HepG2 (cell line): ENCODE measurements around the gene FBXL4. TPM values are rescaled to one million over a fixed set of nuclear protein-coding genes. Genes with fewer than 3 reads are reported as not detected.

Experiments used
- CBFB ChIP-seq: sonication (generic); formaldehyde crosslinking; IDR thresholded peaks from 2 replicates; pipeline ENCODE4 v1.4.0; 2020; ENCODE audit warnings: missing genetic modification reagents
- MAZ ChIP-seq, 2 experiments: sonication (generic) in 1 of 2; formaldehyde crosslinking in 1 of 2; IDR thresholded peaks; 2 replicates each; pipeline versions ENCODE4 v1.5.0 to v1.6.1; 2012 to 2020; ENCODE audit warnings: low read depth in 2 of 2, mild to moderate bottlenecking in 2 of 2, borderline replicate concordance in 1 of 2, improper control_type of control experiment in 1 of 2, low read length in 1 of 2, missing genetic modification reagents in 1 of 2, moderate library complexity in 1 of 2
- MEIS2 ChIP-seq: sonication (generic); formaldehyde crosslinking; IDR thresholded peaks from 2 replicates; pipeline ENCODE4 v1.9.0; 2021; ENCODE audit warnings: mild to moderate bottlenecking, missing genetic modification reagents
- MIER3 ChIP-seq: IDR thresholded peaks from 2 replicates; pipeline ENCODE4 v1.6.1; 2016; ENCODE audit warnings: missing compliant biosample characterization, borderline replicate concordance
- PAX8 ChIP-seq: sonication (generic); formaldehyde crosslinking; IDR thresholded peaks from 2 replicates; pipeline ENCODE4 v1.8.0; 2022; ENCODE audit warnings: mild to moderate bottlenecking, missing genetic modification reagents, borderline replicate concordance
- RBM22 ChIP-seq: fragments of 200-400 bp; formaldehyde crosslinking; optimal IDR thresholded peaks from 2 replicates; pipeline ENCODE3; 2017; ENCODE audit warnings: mild to moderate bottlenecking, low read length, moderate library complexity
- RFX3 ChIP-seq: IDR thresholded peaks from 2 replicates; pipeline ENCODE4 v1.6.1; 2016; ENCODE audit warnings: missing biosample characterization, missing genetic modification reagents
- RNF2 ChIP-seq: fragments of 450-650 bp; conservative IDR thresholded peaks from 2 replicates; pipeline ENCODE4 v1.6.1; 2016; ENCODE audit warnings: low read depth
- SP2 ChIP-seq: sonication (generic); formaldehyde crosslinking; IDR thresholded peaks from 2 replicates; pipeline ENCODE4 v1.5.1; 2020; ENCODE audit warnings: mild to moderate bottlenecking, missing genetic modification reagents
- TCF12 ChIP-seq, 2 experiments: fragments of 450-650 bp in 1 of 2; sonication (generic) in 1 of 2; formaldehyde crosslinking in 1 of 2; IDR thresholded peaks; 2 replicates each; pipeline versions ENCODE4 v1.6.1 to v1.8.0; 2017 to 2022; ENCODE audit warnings: antibody characterized with exemption in 1 of 2, mild to moderate bottlenecking in 1 of 2, missing genetic modification reagents in 1 of 2, moderate library complexity in 1 of 2
- TEAD3 ChIP-seq: optimal IDR thresholded peaks from 2 replicates; pipeline ENCODE3; 2016; ENCODE audit warnings: borderline replicate concordance
- ZMYM4 ChIP-seq: sonication (generic); formaldehyde crosslinking; IDR thresholded peaks from 2 replicates; pipeline ENCODE4 v1.8.1; 2023; ENCODE audit warnings: mild to moderate bottlenecking, missing genetic modification reagents
- ZNF138 ChIP-seq: sonication (generic); formaldehyde crosslinking; IDR thresholded peaks from 2 replicates; pipeline ENCODE4 v1.5.0; 2020; ENCODE audit warnings: mild to moderate bottlenecking, low read depth, missing genetic modification reagents
- polyA plus RNA-seq, 8 experiments: library from polyadenylated mRNA; depleted of rRNA in 3 of 8; stranded (reverse) in 7 of 8; unstranded in 1 of 8; fragments of >200 nt; fragmentation: Illumina TruSeq in 4 of 8; extraction: Trizol in 4 of 8; gene quantifications; 2 replicates each; pipeline versions ENCODE4 v1.2.1 to v1.2.3, GENCODE V29; 2011 to 2016; ENCODE audit warnings: low read depth in 4 of 8, missing spikeins in 1 of 8, mixed read lengths in 1 of 8; ENCODE audit not compliant: insufficient read depth in 1 of 8
- total RNA-seq, 5 experiments: library from RNA; depleted of rRNA; stranded (reverse); fragments of >200 nt; fragmentation: Illumina TruSeq; extraction: Trizol; gene quantifications; 2 replicates each; pipeline ENCODE4 v1.2.3, GENCODE V29; 2016; ENCODE audit warnings: low read depth in 1 of 5
- TF ChIP-seq, protein P1 (sequence below): IDR thresholded peaks from 2 replicates; pipeline ENCODE4 v1.4.0; 2020; ENCODE audit warnings: mild to moderate bottlenecking, missing genetic modification reagents
- TF ChIP-seq, protein P2 (sequence below): IDR thresholded peaks from 2 replicates; pipeline ENCODE4 v1.6.1; 2012; ENCODE audit warnings: low read length, improper control_type of control experiment
- TF ChIP-seq, protein P3 (sequence below): sonication (generic); formaldehyde crosslinking; IDR thresholded peaks from 2 replicates; pipeline ENCODE4 v1.5.1; 2020; ENCODE audit warnings: missing genetic modification reagents, mild to moderate bottlenecking, borderline replicate concordance
- TF ChIP-seq, protein P4 (sequence below): sonication (generic); formaldehyde crosslinking; IDR thresholded peaks from 2 replicates; pipeline ENCODE4 v1.8.0; 2022; ENCODE audit warnings: mild to moderate bottlenecking, missing genetic modification reagents, moderate library complexity
- TF ChIP-seq, protein P5 (sequence below): sonication (generic); formaldehyde crosslinking; conservative IDR thresholded peaks from 2 replicates; pipeline ENCODE4 v1.4.0; 2020; ENCODE audit warnings: mild to moderate bottlenecking, missing genetic modification reagents, moderate library complexity

The FBXL4 gene
- total and polyA plus RNA-seq, 2 of the 13 experiments (the other 11 are each of a cell fraction or from before 2014, with no cell fraction given), result 13.2 to 17.6 TPM

DNA sequence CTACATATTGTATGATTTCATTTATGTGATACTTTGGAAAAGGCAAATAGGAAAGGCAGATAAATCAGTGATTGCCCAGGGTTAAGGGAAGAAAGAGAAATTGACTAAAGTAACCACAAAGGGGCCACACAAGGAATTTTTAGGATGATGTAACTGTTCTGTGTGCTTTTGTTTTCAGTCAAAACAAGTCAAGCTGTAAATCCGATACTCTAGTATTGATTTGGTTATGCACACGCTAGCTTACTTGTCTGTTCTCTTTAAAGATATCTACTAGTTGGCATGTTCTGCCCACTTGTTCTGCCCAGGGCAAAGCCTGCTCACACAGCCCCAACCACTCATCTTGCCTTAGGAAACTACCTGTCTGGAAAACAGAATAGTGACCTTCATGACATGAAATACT, 6.4 kb downstream of the FBXL4 start (continued):
- TF ChIP-seq ZNF138 (no peak), PAX8 (CRISPR knock-in tag) (no peak), ZMYM4 (CRISPR knock-in tag) (0 out of 2 replicates have a peak, but pooled peaks have one; percentile 28), TCF12 (IDR thresholded peaks at IDR 0.05) (no peak), TCF12 (CRISPR knock-in tag; IDR thresholded peaks at IDR 0.05) (no peak), TEAD3 (CRISPR knock-in tag) (no peak), MAZ (IDR thresholded peaks at IDR 0.05; ENCODE audit: borderline replicate concordance, low read depth, low read length) (no peak), MAZ (CRISPR knock-in tag; IDR thresholded peaks at IDR 0.05; ENCODE audit: low read depth) (no peak), RFX3 (CRISPR knock-in tag) (no peak), MIER3 (CRISPR knock-in tag) (no peak), RNF2 (no peak), RBM22 (no peak), MEIS2 (no peak), CBFB (CRISPR knock-in tag) (no peak), SP2 (CRISPR knock-in tag) (no peak)
- TF ChIP-seq, protein P1, sequence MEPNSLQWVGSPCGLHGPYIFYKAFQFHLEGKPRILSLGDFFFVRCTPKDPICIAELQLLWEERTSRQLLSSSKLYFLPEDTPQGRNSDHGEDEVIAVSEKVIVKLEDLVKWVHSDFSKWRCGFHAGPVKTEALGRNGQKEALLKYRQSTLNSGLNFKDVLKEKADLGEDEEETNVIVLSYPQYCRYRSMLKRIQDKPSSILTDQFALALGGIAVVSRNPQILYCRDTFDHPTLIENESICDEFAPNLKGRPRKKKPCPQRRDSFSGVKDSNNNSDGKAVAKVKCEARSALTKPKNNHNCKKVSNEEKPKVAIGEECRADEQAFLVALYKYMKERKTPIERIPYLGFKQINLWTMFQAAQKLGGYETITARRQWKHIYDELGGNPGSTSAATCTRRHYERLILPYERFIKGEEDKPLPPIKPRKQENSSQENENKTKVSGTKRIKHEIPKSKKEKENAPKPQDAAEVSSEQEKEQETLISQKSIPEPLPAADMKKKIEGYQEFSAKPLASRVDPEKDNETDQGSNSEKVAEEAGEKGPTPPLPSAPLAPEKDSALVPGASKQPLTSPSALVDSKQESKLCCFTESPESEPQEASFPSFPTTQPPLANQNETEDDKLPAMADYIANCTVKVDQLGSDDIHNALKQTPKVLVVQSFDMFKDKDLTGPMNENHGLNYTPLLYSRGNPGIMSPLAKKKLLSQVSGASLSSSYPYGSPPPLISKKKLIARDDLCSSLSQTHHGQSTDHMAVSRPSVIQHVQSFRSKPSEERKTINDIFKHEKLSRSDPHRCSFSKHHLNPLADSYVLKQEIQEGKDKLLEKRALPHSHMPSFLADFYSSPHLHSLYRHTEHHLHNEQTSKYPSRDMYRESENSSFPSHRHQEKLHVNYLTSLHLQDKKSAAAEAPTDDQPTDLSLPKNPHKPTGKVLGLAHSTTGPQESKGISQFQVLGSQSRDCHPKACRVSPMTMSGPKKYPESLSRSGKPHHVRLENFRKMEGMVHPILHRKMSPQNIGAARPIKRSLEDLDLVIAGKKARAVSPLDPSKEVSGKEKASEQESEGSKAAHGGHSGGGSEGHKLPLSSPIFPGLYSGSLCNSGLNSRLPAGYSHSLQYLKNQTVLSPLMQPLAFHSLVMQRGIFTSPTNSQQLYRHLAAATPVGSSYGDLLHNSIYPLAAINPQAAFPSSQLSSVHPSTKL, result peak; percentile 51; the same call in 1 of the 2 replicates
- TF ChIP-seq, protein P2, sequence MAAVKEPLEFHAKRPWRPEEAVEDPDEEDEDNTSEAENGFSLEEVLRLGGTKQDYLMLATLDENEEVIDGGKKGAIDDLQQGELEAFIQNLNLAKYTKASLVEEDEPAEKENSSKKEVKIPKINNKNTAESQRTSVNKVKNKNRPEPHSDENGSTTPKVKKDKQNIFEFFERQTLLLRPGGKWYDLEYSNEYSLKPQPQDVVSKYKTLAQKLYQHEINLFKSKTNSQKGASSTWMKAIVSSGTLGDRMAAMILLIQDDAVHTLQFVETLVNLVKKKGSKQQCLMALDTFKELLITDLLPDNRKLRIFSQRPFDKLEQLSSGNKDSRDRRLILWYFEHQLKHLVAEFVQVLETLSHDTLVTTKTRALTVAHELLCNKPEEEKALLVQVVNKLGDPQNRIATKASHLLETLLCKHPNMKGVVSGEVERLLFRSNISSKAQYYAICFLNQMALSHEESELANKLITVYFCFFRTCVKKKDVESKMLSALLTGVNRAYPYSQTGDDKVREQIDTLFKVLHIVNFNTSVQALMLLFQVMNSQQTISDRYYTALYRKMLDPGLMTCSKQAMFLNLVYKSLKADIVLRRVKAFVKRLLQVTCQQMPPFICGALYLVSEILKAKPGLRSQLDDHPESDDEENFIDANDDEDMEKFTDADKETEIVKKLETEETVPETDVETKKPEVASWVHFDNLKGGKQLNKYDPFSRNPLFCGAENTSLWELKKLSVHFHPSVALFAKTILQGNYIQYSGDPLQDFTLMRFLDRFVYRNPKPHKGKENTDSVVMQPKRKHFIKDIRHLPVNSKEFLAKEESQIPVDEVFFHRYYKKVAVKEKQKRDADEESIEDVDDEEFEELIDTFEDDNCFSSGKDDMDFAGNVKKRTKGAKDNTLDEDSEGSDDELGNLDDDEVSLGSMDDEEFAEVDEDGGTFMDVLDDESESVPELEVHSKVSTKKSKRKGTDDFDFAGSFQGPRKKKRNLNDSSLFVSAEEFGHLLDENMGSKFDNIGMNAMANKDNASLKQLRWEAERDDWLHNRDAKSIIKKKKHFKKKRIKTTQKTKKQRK, result no peak
- TF ChIP-seq, protein P3, sequence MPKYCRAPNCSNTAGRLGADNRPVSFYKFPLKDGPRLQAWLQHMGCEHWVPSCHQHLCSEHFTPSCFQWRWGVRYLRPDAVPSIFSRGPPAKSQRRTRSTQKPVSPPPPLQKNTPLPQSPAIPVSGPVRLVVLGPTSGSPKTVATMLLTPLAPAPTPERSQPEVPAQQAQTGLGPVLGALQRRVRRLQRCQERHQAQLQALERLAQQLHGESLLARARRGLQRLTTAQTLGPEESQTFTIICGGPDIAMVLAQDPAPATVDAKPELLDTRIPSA (CRISPR knock-in tag), result no peak
- TF ChIP-seq, protein P4, sequence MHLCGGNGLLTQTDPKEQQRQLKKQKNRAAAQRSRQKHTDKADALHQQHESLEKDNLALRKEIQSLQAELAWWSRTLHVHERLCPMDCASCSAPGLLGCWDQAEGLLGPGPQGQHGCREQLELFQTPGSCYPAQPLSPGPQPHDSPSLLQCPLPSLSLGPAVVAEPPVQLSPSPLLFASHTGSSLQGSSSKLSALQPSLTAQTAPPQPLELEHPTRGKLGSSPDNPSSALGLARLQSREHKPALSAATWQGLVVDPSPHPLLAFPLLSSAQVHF (CRISPR knock-in tag), result no peak
- TF ChIP-seq, protein P5, sequence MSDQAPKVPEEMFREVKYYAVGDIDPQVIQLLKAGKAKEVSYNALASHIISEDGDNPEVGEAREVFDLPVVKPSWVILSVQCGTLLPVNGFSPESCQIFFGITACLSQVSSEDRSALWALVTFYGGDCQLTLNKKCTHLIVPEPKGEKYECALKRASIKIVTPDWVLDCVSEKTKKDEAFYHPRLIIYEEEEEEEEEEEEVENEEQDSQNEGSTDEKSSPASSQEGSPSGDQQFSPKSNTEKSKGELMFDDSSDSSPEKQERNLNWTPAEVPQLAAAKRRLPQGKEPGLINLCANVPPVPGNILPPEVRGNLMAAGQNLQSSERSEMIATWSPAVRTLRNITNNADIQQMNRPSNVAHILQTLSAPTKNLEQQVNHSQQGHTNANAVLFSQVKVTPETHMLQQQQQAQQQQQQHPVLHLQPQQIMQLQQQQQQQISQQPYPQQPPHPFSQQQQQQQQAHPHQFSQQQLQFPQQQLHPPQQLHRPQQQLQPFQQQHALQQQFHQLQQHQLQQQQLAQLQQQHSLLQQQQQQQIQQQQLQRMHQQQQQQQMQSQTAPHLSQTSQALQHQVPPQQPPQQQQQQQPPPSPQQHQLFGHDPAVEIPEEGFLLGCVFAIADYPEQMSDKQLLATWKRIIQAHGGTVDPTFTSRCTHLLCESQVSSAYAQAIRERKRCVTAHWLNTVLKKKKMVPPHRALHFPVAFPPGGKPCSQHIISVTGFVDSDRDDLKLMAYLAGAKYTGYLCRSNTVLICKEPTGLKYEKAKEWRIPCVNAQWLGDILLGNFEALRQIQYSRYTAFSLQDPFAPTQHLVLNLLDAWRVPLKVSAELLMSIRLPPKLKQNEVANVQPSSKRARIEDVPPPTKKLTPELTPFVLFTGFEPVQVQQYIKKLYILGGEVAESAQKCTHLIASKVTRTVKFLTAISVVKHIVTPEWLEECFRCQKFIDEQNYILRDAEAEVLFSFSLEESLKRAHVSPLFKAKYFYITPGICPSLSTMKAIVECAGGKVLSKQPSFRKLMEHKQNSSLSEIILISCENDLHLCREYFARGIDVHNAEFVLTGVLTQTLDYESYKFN (CRISPR knock-in tag), result peak; percentile 39
